GM06990 (cell line): Measurements from ENCODE around the gene OGDH.
A peak's percentile ranks its signal among the peaks of the same experiment; 100 is the strongest.

Experiments used
- DNase-seq: peaks from one replicate; pipeline ENCODE4 v3.0.0-alpha.2; 2011; ENCODE audit not compliant: insufficient read length; ENCODE audit errors: extremely low read depth
- H3K27me3 ChIP-seq: replicated peaks from 2 replicates; pipeline ENCODE4 v1.6.0; 2011; ENCODE audit warnings: low read length; ENCODE audit not compliant: control insufficient read depth, insufficient read depth
- H3K36me3 ChIP-seq: 2 replicates; pipeline ENCODE4 v1.5.1; 2011; ENCODE audit warnings: low read length; ENCODE audit not compliant: control insufficient read depth, insufficient read depth
- H3K4me3 ChIP-seq: replicated peaks from 2 replicates; pipeline ENCODE4 v1.5.1; 2011; ENCODE audit warnings: low read depth, mild to moderate bottlenecking, control low read depth, low read length
- CTCF ChIP-seq: IDR thresholded peaks from 2 replicates; pipeline ENCODE4 v1.5.1; 2011; ENCODE audit warnings: low read length, control low read depth, mild to moderate bottlenecking, inconsistent platforms; ENCODE audit not compliant: insufficient read depth, poor library complexity, severe bottlenecking

OGDH gene

GRCh38 chr7:44563171-44563679, 43.2 kb upstream of the OGDH start:
- no peak for DNase-seq
- no peak for TF ChIP-seq CTCF
- Histone ChIP-seq H3K4me3 (no peak overlapping the region), H3K27me3 (no peaks in the 10 kb centered on the region), H3K36me3 (peaks cover 30% of the 10 kb centered on the region)

- Histone ChIP-seq H3K27me3 (no peaks in the 10 kb centered on the region), H3K4me3 (no peak overlapping the region), H3K36me3 (peaks cover 42% of the 10 kb centered on the region)
- TF ChIP-seq CTCF, result no peak
- no peak for DNase-seq
These were observed 41.8 kb upstream of the OGDH start for GRCh38 chr7:44564606-44565005.

GRCh38 chr7:44565097-44565794, 41.2 kb upstream of the OGDH start:
- Histone ChIP-seq H3K27me3 (no peaks in the 10 kb centered on the region), H3K36me3 (peaks cover 48% of the 10 kb centered on the region), H3K4me3 (no peak overlapping the region)
- peak; percentile 98 for TF ChIP-seq CTCF
- peak; percentile 48 for DNase-seq

- DNase-seq, result no peak
- Histone ChIP-seq H3K36me3 (peaks cover 52% of the 10 kb centered on the region), H3K27me3 (no peaks in the 10 kb centered on the region), H3K4me3 (no peak overlapping the region)
- no peak for TF ChIP-seq CTCF
These were observed 40.5 kb upstream of the OGDH start for GRCh38 chr7:44565795-44566559.

GRCh38 chr7:44566680-44567079, 39.7 kb upstream of the OGDH start:
- Histone ChIP-seq H3K4me3 (no peak overlapping the region), H3K36me3 (peaks cover 56% of the 10 kb centered on the region), H3K27me3 (no peaks in the 10 kb centered on the region)
- DNase-seq, result no peak
- TF ChIP-seq CTCF, result no peak
